ENCODE data around the gene CAPN11. TPM values are rescaled to one million over a fixed set of nuclear protein-coding genes. Genes with fewer than 3 reads are reported as not detected.

Gene CAPN11
- total and polyA plus RNA-seq, 2 of the 4 experiments (the other 2 are of a cell fraction), result not detected

DNA sequence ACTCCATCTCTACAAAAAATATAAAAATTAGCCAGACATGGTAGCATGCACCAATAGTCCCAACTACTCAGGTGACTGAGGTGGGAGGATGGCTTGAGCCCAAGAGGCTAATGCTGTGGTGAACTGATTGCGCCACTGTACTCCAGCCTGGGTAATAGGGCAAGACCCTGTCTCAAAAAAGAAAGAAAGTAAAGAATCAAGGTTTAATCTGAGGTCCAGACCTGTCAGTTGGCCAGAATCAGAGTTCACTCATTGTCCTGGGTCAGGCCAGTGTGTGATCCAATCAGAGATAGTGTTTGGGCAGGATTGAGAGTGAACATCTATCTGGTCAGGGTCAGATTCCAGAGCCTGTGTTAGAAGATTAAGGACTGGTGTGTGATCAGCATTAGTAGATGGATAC lies 15.8 kb upstream of the CAPN11 start:
- Histone ChIP-seq H4K91ac (ENCODE audit: insufficient read depth, low read depth, low read length) (no peak overlapping the region), H2BK5ac (ENCODE audit: low read depth, low read length, poor library complexity, severe bottlenecking) (no peak overlapping the region), H3K23ac (ENCODE audit: low read depth, low read length) (no peak overlapping the region), H3K14ac (replicated peaks; ENCODE audit: low read depth, low read length) (no peak overlapping the region), H3K9me3 (ENCODE audit: control insufficient read depth, insufficient read depth, low read length) (no peaks in the 10 kb centered on the region), H3K9me1 (ENCODE audit: insufficient read depth, low read length) (0 out of 2 replicates have a peak, but pooled peaks cover 3% of the 10 kb centered on the region), H3K27ac (ENCODE audit: insufficient read depth, low read length) (no peak overlapping the region), H3K36me3 (ENCODE audit: control insufficient read depth, insufficient read depth, low read length) (peaks cover 54% of the 10 kb centered on the region), H2BK15ac (ENCODE audit: low read depth, low read length) (no peak overlapping the region), H2BK20ac (ENCODE audit: low read depth, low read length) (no peak overlapping the region), H2AK5ac (ENCODE audit: low read depth, low read length) (no peak overlapping the region), H3K79me1 (ENCODE audit: low read depth in 1 of 2, low read length in 2 of 2) (no peaks in the 10 kb centered on the region), H3K18ac (ENCODE audit: low read depth, low read length) (no peak overlapping the region), H3K4me1 (ENCODE audit: control insufficient read depth, insufficient read depth, low read length) (no peaks in the 10 kb centered on the region), H3K4me3 (ENCODE audit: insufficient read depth, low read depth, low read length) (no peak overlapping the region), H2BK120ac (ENCODE audit: low read depth, low read length) (no peak overlapping the region), H4K20me1 (ENCODE audit: insufficient read depth, low read length) (no peaks in the 10 kb centered on the region), H2AFZ (replicated peaks; ENCODE audit: low read length, poor library complexity) (no peak overlapping the region), H4K5ac (ENCODE audit: low read depth, low read length) (no peak overlapping the region), H3K56ac (ENCODE audit: extremely low read depth, insufficient read depth, low read length) (no peak overlapping the region), H3K4ac (ENCODE audit: low read depth, low read length) (no peak overlapping the region), H3K4me2 (ENCODE audit: low read depth, low read length) (no peak overlapping the region), H3K9ac (ENCODE audit: low read depth, low read length) (no peak overlapping the region), H3K27me3 (ENCODE audit: control insufficient read depth, insufficient read depth, low read length) (no peaks in the 10 kb centered on the region), H2AK9ac (replicated peaks; ENCODE audit: low read depth, low read length, poor library complexity) (no peak overlapping the region), H4K8ac (ENCODE audit: low read depth in 2 of 2, low read length in 2 of 2) (no peak overlapping the region)
- dilution Hi-C loops (cut with HindIII; ENCODE audit: low sequenced_read_pairs, unreplicated experiment) (no loop called here), intact Hi-C loops (cut with micrococcal nuclease) (no loop called here), in situ Hi-C loops (cut with MboI; ENCODE audit: low sequenced_read_pairs) (loop anchor here (5.0 kb wide), 1 partner anchor 41 kb away; no protein-coding TSS in a partner anchor)
- ChIA-PET POLR2A (ENCODE audit: unreplicated experiment) (interaction anchor here (0.6 kb wide), 1 partner anchor 512 kb away, joined by 3 read pairs; no protein-coding TSS in a partner anchor), CTCF (no interaction called here)
- 100% methylated on average over 1 of the region's 1 CpG; no CpG with 5 or more reads in 1 of the 2 experiments for WGBS, 2 experiments (ENCODE audit: extremely low coverage in 2 of 2, insufficient read length in 1 of 2)
- BruUV-seq (replicated peaks), result no TSS peak
- TF ChIP-seq RAD21 (IDR thresholded peaks at IDR 0.05; ENCODE audit: low read length), result no peak
- no peak for TF ChIP-seq CHD1 (IDR thresholded peaks at IDR 0.05; ENCODE audit: low read depth, low read length)
- DNase-seq (no peak), ATAC-seq (ENCODE audit: low read depth) (no peak)
